ENCODE data around the gene VSIG10L2. TPM values are rescaled to one million over a fixed set of nuclear protein-coding genes. Genes with fewer than 3 reads are reported as not detected.

Gene VSIG10L2
- total RNA-seq, 4 donors from 2014 or later = 1.4 to 7.2 (median 4.5) TPM

- no peak overlapping the region for H3K4me3 ChIP-seq (ENCODE audit: low read depth, poor library complexity, severe bottlenecking)
- intact Hi-C loops (cut with DNase I; ENCODE audit: low total_unique reads) = no loop called here
- WGBS, 2 donors = 77 to 81% methylated on average over 15 of the region's 15 CpGs
- no peak for DNase-seq (ENCODE audit: low spot score in 2 of 2)
- TF ChIP-seq POLR2A (IDR thresholded peaks at IDR 0.05) (no peak), CTCF (IDR thresholded peaks at IDR 0.05) (no peak)
Measured at GRCh38 chr11:125945011-125945796, 640 bp upstream of the VSIG10L2 start.

GRCh38 chr11:125946712-125947418, 1.0 kb downstream of the VSIG10L2 start:
- intact Hi-C loops (cut with DNase I; ENCODE audit: low total_unique reads) = no loop called here
- no peak for TF ChIP-seq POLR2A (IDR thresholded peaks at IDR 0.05)
- no peak for TF ChIP-seq CTCF (IDR thresholded peaks at IDR 0.05)
- 92 to 97% methylated on average over 14 of the region's 14 CpGs for WGBS, 2 donors
- no peak overlapping the region for H3K4me3 ChIP-seq (ENCODE audit: low read depth, poor library complexity, severe bottlenecking)
- peak in 1 of 2 donors; percentile 83 for DNase-seq (ENCODE audit: low spot score in 2 of 2)

GRCh38 chr11:125947419-125948277, 1.8 kb downstream of the VSIG10L2 start:
- TF ChIP-seq CTCF (IDR thresholded peaks at IDR 0.05) = no peak
- no peak for TF ChIP-seq POLR2A (IDR thresholded peaks at IDR 0.05)
- H3K4me3 ChIP-seq (ENCODE audit: low read depth, poor library complexity, severe bottlenecking) = no peak overlapping the region
- WGBS, 2 donors = 88 to 93% methylated on average over 17 to 24 of the region's 24 CpGs
- intact Hi-C loops (cut with DNase I; ENCODE audit: low total_unique reads) = no loop called here
- peak in 1 of 2 donors; percentile 78 for DNase-seq (ENCODE audit: low spot score in 2 of 2)

- 84% methylated on average over 22 to 23 of the region's 23 CpGs for WGBS, 2 donors
- H3K4me3 ChIP-seq (ENCODE audit: low read depth, poor library complexity, severe bottlenecking) = no peak overlapping the region
- TF ChIP-seq CTCF (IDR thresholded peaks at IDR 0.05) (no peak), POLR2A (IDR thresholded peaks at IDR 0.05) (no peak)
- DNase-seq (ENCODE audit: low spot score in 2 of 2) = peak in 1 of 2 donors; percentile 75
- intact Hi-C loops (cut with DNase I; ENCODE audit: low total_unique reads) = no loop called here
Measured at GRCh38 chr11:125948278-125949051, 2.6 kb downstream of the VSIG10L2 start.
